Activated CD4-positive, CD25-positive, alpha-beta regulatory T cell (primary cell): Measurements from ENCODE around the gene NOC4L.
"Not testable (repeated sequence)": the region's sequence is repeated elsewhere in the genome, so short reads cannot be mapped to it uniquely, and the experiment has no call there.

Source experiments
- DNase-seq, 4 experiments: peaks; one replicate each; lab custom pipeline; 2025; lab: John Stamatoyannopoulos, UW

Gene NOC4L

GRCh38 chr12:132123970-132124765, 20.1 kb upstream of the NOC4L start:
- no peak for DNase-seq

DNA sequence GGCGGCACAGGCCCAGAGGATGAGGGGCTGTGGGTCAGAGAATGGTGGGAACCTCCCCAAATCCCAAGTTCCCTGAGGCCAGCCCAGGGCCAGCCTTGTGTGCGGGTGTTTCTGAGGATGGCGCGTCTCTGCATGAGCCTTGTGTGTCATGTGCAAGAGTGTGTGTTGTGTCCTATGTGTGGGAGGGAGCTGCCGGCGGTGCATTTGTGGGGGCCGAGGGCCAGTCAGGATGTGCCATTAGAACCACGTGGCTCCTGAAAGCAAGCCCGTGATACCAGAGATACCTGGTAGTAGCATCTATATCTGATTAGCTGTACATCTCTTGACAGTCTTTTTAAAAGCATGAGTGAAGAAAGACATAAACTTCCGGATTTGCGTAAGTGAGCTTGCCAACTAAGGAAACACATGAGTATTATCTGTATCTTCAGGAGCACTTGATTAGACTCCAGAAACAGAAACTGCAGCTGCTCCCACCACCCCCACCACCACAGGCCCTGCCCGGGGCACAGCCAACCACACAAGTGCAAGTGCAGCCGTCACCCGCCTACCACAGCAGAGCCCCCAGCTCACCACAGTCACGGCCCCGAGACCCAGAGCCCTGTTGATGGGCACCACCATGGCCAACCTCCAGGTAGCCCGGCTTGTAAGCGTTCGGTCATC, 19.4 kb upstream of the NOC4L start:
- no peak for DNase-seq

GRCh38 chr12:132125736-132126135, 18.5 kb upstream of the NOC4L start:
- DNase-seq, result no peak

GRCh38 chr12:132127041-132127440, 17.2 kb upstream of the NOC4L start:
- DNase-seq, result no peak

DNA sequence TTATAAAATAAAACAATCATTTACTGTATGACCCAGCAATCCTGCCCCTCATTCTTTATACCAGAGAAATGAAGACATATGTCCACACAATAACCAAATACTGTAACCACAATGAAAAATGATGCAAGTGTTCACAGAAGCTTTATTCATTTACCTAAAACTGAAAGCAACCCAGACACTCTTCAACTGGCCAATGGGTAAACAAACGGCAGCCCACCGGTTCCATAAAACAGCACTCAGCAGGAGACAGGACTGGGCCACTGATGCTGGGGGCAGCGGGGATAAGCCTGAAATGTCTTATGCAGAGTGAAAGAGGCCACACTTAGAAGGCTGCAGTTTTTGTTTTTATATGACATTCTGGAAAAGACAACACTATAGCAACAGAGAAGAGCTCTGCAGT, 15.2 kb upstream of the NOC4L start:
- DNase-seq, result no peak

GRCh38 chr12:132130690-132131089, 13.6 kb upstream of the NOC4L start:
- no peak for DNase-seq

DNA sequence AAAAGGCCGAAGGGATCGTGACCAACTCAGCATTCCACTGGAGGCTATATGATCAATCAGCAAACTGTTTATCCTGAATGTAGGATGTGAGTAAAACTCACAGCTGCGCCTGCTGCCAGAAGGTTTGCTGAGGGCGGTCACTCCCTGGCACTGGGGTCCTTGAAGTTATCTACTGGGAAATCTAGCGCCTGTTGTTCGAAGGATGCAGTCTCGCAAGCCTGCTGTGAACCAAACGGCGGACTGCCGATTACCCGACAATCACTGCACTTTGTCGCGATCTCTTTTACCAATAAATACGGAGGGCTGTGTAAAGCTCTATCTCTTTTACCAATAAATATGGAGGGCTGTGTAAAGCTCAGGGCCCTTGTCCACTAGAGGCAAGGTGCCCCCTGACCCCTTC, 13.0 kb upstream of the NOC4L start:
- DNase-seq, result no peak

GRCh38 chr12:132131952-132132351, 12.3 kb upstream of the NOC4L start:
- no peak for DNase-seq

GRCh38 chr12:132132609-132133430, 11.4 kb upstream of the NOC4L start:
- DNase-seq, result no peak

- DNase-seq, result no peak
Measured at GRCh38 chr12:132133952-132134652, 10.2 kb upstream of the NOC4L start.

DNA sequence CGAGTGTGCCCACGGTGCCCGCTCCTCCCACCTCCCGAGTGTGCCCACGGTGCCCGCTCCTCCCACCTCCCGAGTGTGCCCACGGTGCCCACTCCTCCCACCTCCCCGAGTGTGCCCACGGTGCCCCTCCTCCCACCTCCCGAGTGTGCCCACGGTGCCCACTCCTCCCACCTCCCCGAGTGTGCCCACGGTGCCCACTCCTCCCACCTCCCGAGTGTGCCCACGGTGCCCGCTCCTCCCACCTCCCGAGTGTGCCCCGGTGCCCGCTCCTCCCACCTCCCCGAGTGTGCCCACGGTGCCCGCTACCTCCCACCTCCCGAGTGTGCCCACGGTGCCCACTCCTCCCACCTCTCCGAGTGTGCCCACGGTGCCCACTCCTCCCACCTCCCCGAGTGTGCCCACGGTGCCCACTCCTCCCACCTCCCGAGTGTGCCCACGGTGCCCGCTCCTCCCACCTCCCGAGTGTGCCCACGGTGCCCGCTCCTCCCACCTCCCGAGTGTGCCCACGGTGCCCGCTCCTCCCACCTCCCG, 9.5 kb upstream of the NOC4L start:
- not testable (repeated sequence) for DNase-seq

- DNase-seq, result not testable (repeated sequence)
Measured at GRCh38 chr12:132136226-132136625, 8.0 kb upstream of the NOC4L start.

DNA sequence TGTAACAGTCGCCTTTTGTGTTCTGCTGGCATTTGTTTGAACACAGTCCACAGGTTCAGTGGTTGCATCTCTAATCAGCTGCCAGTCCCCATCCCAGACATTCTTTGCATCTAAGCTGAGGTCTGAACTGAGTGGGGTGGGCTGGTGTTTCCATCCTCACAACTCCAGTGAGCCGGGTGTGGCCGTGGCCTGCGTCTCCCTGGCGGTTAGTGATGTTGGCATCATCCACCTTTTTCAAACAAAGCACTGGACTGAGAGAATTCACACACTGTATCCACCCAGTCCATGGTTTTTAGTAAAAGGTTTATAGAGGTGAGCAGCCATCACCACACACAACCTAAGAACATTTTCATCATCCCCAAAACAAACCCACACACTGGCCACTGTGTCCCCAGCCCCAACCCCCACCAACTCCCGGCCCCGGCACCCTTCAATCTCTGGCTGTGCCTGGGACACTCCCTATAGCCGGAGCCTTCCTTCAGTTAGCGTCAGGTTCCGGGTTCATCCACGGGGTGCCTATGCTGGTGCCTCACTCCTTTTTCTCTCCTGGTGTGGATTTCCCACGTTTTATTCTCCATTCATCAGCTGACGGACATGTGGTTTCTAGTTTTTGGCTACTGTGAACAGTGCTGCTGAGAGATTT, 6.7 kb upstream of the NOC4L start:
- DNase-seq, result no peak

GRCh38 chr12:132138941-132139871, 5.1 kb upstream of the NOC4L start:
- DNase-seq, result no peak

DNA sequence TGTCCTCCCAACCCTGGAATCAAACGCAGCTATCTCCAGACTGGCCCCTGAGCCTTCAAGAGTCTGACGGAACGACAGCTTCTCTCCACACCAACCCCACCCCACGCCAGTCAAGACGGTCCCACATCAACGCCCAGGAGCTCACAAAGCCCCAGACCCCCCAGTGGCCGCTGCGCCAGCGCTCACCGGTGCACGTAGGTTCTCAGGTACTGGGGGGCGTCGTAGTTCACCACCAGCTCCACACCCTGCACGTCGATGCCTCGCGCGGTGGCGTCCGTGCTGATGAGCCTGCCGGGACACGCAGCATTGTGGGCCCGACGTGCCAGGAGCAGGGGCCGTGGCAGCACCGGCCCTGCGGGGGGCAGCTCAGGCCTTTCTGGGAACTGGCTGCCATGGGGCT, 4.3 kb upstream of the NOC4L start:
- DNase-seq, result no peak

GRCh38 chr12:132140501-132140900, 3.8 kb upstream of the NOC4L start:
- DNase-seq, result no peak

DNA sequence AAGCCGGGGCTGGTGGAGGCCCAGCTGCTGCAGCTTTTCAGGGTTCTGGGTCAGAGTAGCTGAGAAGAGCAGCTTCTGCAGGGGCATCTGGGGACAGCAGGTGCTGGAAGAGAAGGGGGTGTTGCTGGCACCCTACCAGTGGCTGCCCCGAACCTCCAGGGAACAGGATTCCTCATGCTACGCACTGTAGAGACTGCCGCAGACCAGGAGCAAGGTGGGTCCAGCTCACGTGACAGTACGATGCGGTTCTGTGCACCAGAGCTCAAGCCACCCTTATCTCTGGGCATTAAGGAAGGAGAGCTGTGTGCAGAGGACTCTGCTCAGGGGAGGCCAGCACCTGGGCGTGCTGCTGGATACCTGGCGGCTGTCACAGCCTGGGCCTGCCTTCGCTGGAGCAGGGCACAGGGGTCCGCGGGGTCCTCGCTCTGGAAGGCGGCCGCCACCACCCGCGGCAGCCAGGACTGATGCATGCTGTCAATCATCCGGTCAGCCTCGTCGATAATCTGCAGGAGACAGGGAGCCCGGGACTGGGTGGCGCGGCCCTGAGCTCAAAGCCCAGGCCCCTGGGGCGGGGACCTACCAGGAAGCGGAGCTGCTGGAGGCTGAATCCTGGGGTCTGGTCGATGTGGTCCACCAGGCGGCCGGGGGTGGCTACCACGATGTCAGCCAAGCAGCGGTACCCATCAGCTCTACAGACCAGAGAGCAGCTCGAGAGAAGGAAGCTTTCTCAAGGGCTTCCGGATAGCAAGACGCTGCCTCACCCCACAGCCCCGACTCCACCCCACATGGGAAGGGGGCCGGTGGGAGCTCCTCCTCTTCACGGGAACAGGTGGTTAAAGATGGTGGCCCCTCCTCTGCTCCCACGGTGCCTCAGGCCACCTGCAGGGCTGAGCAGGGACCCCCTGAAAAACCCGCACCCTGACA, 3.1 kb upstream of the NOC4L start:
- DNase-seq, result no peak

DNA sequence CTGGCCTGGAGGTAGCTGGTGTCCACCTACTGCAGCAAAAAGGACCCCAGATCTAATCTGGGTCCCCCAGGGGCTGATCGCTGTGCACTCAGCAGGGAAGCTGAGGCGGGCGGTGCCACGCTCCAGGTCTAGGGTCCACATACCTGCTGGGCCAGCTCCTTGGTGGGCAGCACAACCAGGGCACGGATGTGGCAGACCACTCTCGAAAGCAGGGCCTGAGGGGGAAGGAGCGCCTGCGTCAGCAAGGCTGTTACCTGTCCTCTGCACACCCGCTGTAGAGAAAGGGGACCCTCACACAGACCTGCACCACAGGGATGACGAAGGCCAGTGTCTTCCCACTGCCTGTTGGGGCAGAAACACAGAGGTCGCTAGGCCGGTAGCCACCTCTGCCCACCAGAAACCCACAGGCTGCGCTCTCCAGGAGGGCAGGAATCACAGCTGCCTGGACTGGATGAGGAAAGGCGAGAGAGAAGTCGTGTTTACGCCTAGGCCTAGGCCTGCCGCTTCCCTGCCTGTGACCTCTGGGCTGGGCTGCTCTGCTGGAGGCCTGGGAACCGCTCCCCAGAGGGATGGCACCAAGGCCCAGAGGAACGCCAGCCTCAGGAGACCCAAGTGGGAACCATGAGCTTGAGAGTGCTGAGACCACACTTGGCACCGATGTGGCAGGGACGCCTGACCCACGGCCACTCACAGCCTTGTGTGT, 2.1 kb upstream of the NOC4L start:
- no peak for DNase-seq
